Measurements from ENCODE around the gene ISLR2. TPM values are rescaled to one million over a fixed set of nuclear protein-coding genes. Genes with fewer than 3 reads are reported as not detected.

Gene ISLR2
- total RNA-seq, 4 donors from 2014 or later: 0.83 to 4.9 (median 1.2) TPM

GRCh38 chr15:74172701-74173379, 42.5 kb downstream of the ISLR2 start:
- no peak for TF ChIP-seq POLR2A (IDR thresholded peaks at IDR 0.05; ENCODE audit: low read depth)
- TF ChIP-seq POLR2AphosphoS5 (IDR thresholded peaks at IDR 0.05): peak in 1 of 2 donors; percentile 11
- WGBS: 61% methylated on average over 8 of the region's 13 CpGs
- Histone ChIP-seq H3K36me3 (peaks cover 0 to 10% (median 5%) of the 10 kb centered on the region in 4 donors), H3K4me1 (peaks cover 53 to 92% (median 86%) of the 10 kb centered on the region in 4 donors), H3K27me3 (no peaks in the 10 kb centered on the region), H3K27ac (replicated peaks in 1 of 4) (peak overlapping the region; percentile 77 to 80 (median 78)), H3K9me3 (no peaks in the 10 kb centered on the region), H3K4me3 (peak overlapping the region; percentile 43 to 55 (median 52))
- peak; percentile 92 for DNase-seq (ENCODE audit: extremely low spot score)
- intact Hi-C loops (cut with DNase I): no loop called here

DNA sequence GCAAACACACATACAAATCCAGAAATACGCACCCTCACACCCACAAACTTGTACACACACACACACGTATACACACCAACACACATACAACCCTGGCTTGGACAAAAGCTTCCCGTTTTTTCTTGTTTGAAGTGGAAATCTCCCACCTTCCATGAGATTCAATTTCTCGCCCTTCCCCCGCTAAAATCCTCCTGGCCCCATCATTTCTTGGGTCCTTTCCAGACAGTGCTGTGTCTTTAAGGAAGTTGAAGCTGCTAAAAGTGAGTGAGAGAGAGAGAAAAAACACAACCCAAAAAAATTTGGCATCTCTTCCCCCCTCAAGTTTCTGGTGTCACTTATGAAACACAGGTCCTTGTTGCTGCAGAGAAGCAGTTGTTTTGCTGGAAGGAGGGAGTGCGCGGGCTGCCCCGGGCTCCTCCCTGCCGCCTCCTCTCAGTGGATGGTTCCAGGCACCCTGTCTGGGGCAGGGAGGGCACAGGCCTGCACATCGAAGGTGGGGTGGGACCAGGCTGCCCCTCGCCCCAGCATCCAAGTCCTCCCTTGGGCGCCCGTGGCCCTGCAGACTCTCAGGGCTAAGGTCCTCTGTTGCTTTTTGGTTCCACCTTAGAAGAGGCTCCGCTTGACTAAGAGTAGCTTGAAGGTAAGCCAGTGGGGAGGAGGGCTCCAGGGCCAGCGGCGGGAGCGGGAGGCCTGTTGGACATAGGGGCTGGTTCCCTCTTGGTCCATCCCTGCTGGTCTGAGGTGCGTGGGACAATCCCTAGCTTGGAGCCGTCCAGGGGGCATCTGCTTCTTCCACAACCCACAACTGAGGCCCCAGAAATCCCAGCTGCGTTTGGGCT, 43.2 kb downstream of the ISLR2 start, which contains the start of gene ISLR:
TSS of gene ISLR (plus strand) at position 331 of the 839 bp plus-strand sequence. CDS start 1,149 bp downstream, outside the sequence.
- peak within 1 kb of the TSS; percentile 77 to 80 (median 78) for H3K27ac ChIP-seq (replicated peaks in 1 of 4)
- H3K27me3 ChIP-seq: no peaks in the 10 kb centered on the region
- no peaks in the 10 kb centered on the region for H3K9me3 ChIP-seq
- DNase-seq (ENCODE audit: extremely low spot score): no peak
- intact Hi-C loops (cut with DNase I): no loop called here
- peaks cover 0 to 10% (median 5%) of the 10 kb centered on the region in 4 donors for H3K36me3 ChIP-seq
- peak within 1 kb of the TSS; percentile 43 to 55 (median 52) for H3K4me3 ChIP-seq
- TF ChIP-seq POLR2AphosphoS5 (IDR thresholded peaks at IDR 0.05) (peak in 1 of 2 donors; percentile 78), EP300 (IDR thresholded peaks at IDR 0.05) (no peak)
- H3K4me1 ChIP-seq: peaks cover 51 to 92% (median 86%) of the 10 kb centered on the region in 4 donors
- 40% methylated on average over 20 of the region's 20 CpGs for WGBS

- Histone ChIP-seq H3K4me1 (peaks cover 50 to 92% (median 86%) of the 10 kb centered on the region in 4 donors), H3K9me3 (no peaks in the 10 kb centered on the region), H3K27ac (replicated peaks in 1 of 4) (peak overlapping the region; percentile 77 to 80 (median 78)), H3K4me3 (peak overlapping the region; percentile 43 to 55 (median 52)), H3K27me3 (no peaks in the 10 kb centered on the region), H3K36me3 (peaks cover 0 to 10% (median 5%) of the 10 kb centered on the region in 4 donors)
- no peak for TF ChIP-seq POLR2A (IDR thresholded peaks at IDR 0.05; ENCODE audit: low read depth)
- no peak for TF ChIP-seq CTCF (IDR thresholded peaks at IDR 0.05)
- 62% methylated on average over 17 of the region's 20 CpGs for WGBS
- DNase-seq (ENCODE audit: extremely low spot score): no peak
- intact Hi-C loops (cut with DNase I): no loop called here
Measured at GRCh38 chr15:74174219-74174957, 44.0 kb downstream of the ISLR2 start.

- Histone ChIP-seq H3K4me1 (peaks cover 54 to 96% (median 89%) of the 10 kb centered on the region in 4 donors), H3K9me3 (no peaks in the 10 kb centered on the region), H3K27me3 (no peaks in the 10 kb centered on the region), H3K4me3 (peak overlapping the region; percentile 43 to 55 (median 52)), H3K36me3 (peaks cover 0 to 10% (median 5%) of the 10 kb centered on the region in 4 donors), H3K27ac (replicated peaks in 1 of 4) (peak overlapping the region; percentile 77 to 80 (median 78))
- WGBS: 78% methylated on average over 12 of the region's 14 CpGs
- intact Hi-C loops (cut with DNase I): no loop called here
- TF ChIP-seq CTCF (IDR thresholded peaks at IDR 0.05) (no peak), EP300 (IDR thresholded peaks at IDR 0.05) (no peak), POLR2A (IDR thresholded peaks at IDR 0.05; ENCODE audit: low read depth) (no peak), POLR2AphosphoS5 (IDR thresholded peaks at IDR 0.05) (no peak)
- no peak for DNase-seq (ENCODE audit: extremely low spot score)
Measured at GRCh38 chr15:74174958-74175253, 44.5 kb downstream of the ISLR2 start.

- H3K27ac ChIP-seq (replicated peaks in 1 of 4): peak overlapping the region in 3 of 4 donors; percentile 22 to 80 (median 79)
- H3K4me1 ChIP-seq: peaks cover 60 to 100% (median 91%) of the 10 kb centered on the region in 4 donors
- H3K9me3 ChIP-seq: no peaks in the 10 kb centered on the region
- 94% methylated on average over 30 of the region's 45 CpGs for WGBS
- peak overlapping the region; percentile 43 to 55 (median 52) for H3K4me3 ChIP-seq
- no peaks in the 10 kb centered on the region for H3K27me3 ChIP-seq
- no peak for DNase-seq (ENCODE audit: extremely low spot score)
- no peak for TF ChIP-seq POLR2A (IDR thresholded peaks at IDR 0.05; ENCODE audit: low read depth)
- TF ChIP-seq POLR2AphosphoS5 (IDR thresholded peaks at IDR 0.05): no peak
- TF ChIP-seq CTCF (IDR thresholded peaks at IDR 0.05): no peak
- no peak for TF ChIP-seq EP300 (IDR thresholded peaks at IDR 0.05)
- intact Hi-C loops (cut with DNase I): no loop called here
- H3K36me3 ChIP-seq: peaks cover 0 to 10% (median 5%) of the 10 kb centered on the region in 4 donors
Measured at GRCh38 chr15:74175271-74176191, 45.1 kb downstream of the ISLR2 start.

All from esophagus muscularis mucosa (tissue), 4 donors.